ENCODE results near the gene ZBTB49.

DNA sequence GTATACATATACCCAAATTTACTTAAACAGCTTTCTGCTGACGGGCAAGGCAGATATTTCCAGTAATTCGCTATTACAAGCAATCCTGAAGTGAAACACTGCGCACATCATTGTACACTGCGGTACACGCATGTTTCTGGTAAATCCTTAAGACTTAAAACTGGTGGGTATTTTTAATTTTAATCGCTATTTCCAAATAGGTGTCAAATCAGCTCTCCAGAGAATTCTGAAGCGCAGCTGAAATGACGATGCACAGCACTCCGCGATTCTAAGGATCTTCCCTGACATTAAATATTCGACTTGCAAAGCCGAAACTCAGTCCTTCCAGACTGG, 42.4 kb upstream of the ZBTB49 start:
- TF ChIP-seq CTCF (IDR thresholded peaks at IDR 0.05) (no peak), POLR2A (IDR thresholded peaks at IDR 0.05) (no peak), EP300 (IDR thresholded peaks at IDR 0.05) (no peak)

All from ovary (tissue), 3 donors.